Mammary epithelial cell (primary cell): Measurements from ENCODE around the gene DNAJC27.

Experiments
- CTCF ChIP-seq, 2 donors: IDR thresholded peaks in 1 of 2; conservative IDR thresholded peaks in 1 of 2; 2 replicates each; pipeline ENCODE4 v1.5.1; 2011 to 2012; ENCODE audit warnings: inconsistent platforms in 2 of 2, low read length in 2 of 2, mild to moderate bottlenecking in 2 of 2, control low read depth in 1 of 2, low read depth in 1 of 2; ENCODE audit not compliant: insufficient read depth in 1 of 2; ENCODE audit errors: extremely low read depth in 1 of 2
- EZH2 ChIP-seq: IDR thresholded peaks from 2 replicates; pipeline ENCODE4 v1.6.1; 2012; ENCODE audit warnings: low read length, inconsistent platforms, borderline replicate concordance

- no peak for TF ChIP-seq CTCF (conservative IDR thresholded peaks at IDR 0.05 in 1 of 2, IDR thresholded peaks at IDR 0.05 in 1 of 2; ENCODE audit: extremely low read depth in 1 of 2, insufficient read depth in 1 of 2, low read depth in 1 of 2, low read length in 2 of 2)
- TF ChIP-seq EZH2 = no peak
These were observed 56.6 kb downstream of the DNAJC27 start for GRCh38 chr2:24915175-24915574.
